Measurements from ENCODE around the gene TIGD3. TPM values are rescaled to one million over a fixed set of nuclear protein-coding genes. Genes with fewer than 3 reads are reported as not detected.

Gene TIGD3
- total RNA-seq, 2 donors from 2014 or later: 0.99 to 1.0 TPM

GRCh38 chr11:65351511-65351910 is 3.0 kb upstream of the TIGD3 start:
- no peak overlapping the region for H3K27ac ChIP-seq (ENCODE audit: low read depth, low read length)
- no peaks in the 10 kb centered on the region for H3K4me1 ChIP-seq (ENCODE audit: control insufficient read depth, insufficient read depth, low read length)
- no peak overlapping the region for H3K4me3 ChIP-seq (ENCODE audit: low read length)
- H3K9me3 Mint-ChIP-seq: no peaks in the 10 kb centered on the region
- H3K27me3 Mint-ChIP-seq (ENCODE audit: insufficient read depth): peaks cover 15% of the 10 kb centered on the region
- peaks cover 35% of the 10 kb centered on the region for H3K36me3 Mint-ChIP-seq (ENCODE audit: low read depth)
- peaks cover 12% of the 10 kb centered on the region for H3K27me3 ChIP-seq (ENCODE audit: control insufficient read depth, insufficient read depth, low read length, poor library complexity, severe bottlenecking)
- DNase-seq: no peak
- TF ChIP-seq CTCF (conservative IDR thresholded peaks at IDR 0.05): no peak
- 95 to 100% methylated on average over 2 of the region's 2 CpGs for WGBS, 2 experiments (ENCODE audit: insufficient coverage in 1 of 2, insufficient read length in 1 of 2)
- H3K9ac ChIP-seq (ENCODE audit: extremely low read depth, low read length, poor library complexity, severe bottlenecking): no peak overlapping the region
- peaks cover 55% of the 10 kb centered on the region for H3K36me3 ChIP-seq (ENCODE audit: control insufficient read depth, insufficient read depth, low read length)
- peaks cover 11% of the 10 kb centered on the region for H3K4me1 Mint-ChIP-seq
- H3K4me3 Mint-ChIP-seq: no peak overlapping the region
- no peak overlapping the region for H3K27ac Mint-ChIP-seq
- no peaks in the 10 kb centered on the region for H3K9me3 ChIP-seq (ENCODE audit: control insufficient read depth, low read length)

GRCh38 chr11:65352783-65353182 is 1.8 kb upstream of the TIGD3 start:
- Mint-ChIP-seq H3K4me3 (no peak overlapping the region), H3K4me1 (peaks cover 11% of the 10 kb centered on the region), H3K27me3 (ENCODE audit: insufficient read depth) (peaks cover 28% of the 10 kb centered on the region), H3K27ac (no peak overlapping the region), H3K36me3 (ENCODE audit: low read depth) (peaks cover 31% of the 10 kb centered on the region), H3K9me3 (no peaks in the 10 kb centered on the region)
- DNase-seq: no peak
- peaks cover 51% of the 10 kb centered on the region for H3K36me3 ChIP-seq (ENCODE audit: control insufficient read depth, insufficient read depth, low read length)
- peak; percentile 67 for TF ChIP-seq CTCF (conservative IDR thresholded peaks at IDR 0.05)
- H3K4me1 ChIP-seq (ENCODE audit: control insufficient read depth, insufficient read depth, low read length): no peaks in the 10 kb centered on the region
- no peak overlapping the region for H3K9ac ChIP-seq (ENCODE audit: extremely low read depth, low read length, poor library complexity, severe bottlenecking)
- 90% methylated on average over 2 of the region's 3 CpGs; no CpG with 5 or more reads in 1 of the 2 experiments for WGBS, 2 experiments (ENCODE audit: insufficient coverage in 1 of 2, insufficient read length in 1 of 2)
- H3K4me3 ChIP-seq (ENCODE audit: low read length): no peak overlapping the region
- H3K9me3 ChIP-seq (ENCODE audit: control insufficient read depth, low read length): no peaks in the 10 kb centered on the region
- H3K27ac ChIP-seq (ENCODE audit: low read depth, low read length): no peak overlapping the region
- peaks cover 25% of the 10 kb centered on the region for H3K27me3 ChIP-seq (ENCODE audit: control insufficient read depth, insufficient read depth, low read length, poor library complexity, severe bottlenecking)

- Histone ChIP-seq H3K36me3 (ENCODE audit: control insufficient read depth, insufficient read depth, low read length) (peaks cover 45% of the 10 kb centered on the region), H3K9ac (ENCODE audit: extremely low read depth, low read length, poor library complexity, severe bottlenecking) (no peak overlapping the region), H3K27ac (ENCODE audit: low read depth, low read length) (no peak overlapping the region), H3K4me3 (ENCODE audit: low read length) (peak overlapping the region; percentile 80), H3K27me3 (ENCODE audit: control insufficient read depth, insufficient read depth, low read length, poor library complexity, severe bottlenecking) (peaks cover 26% of the 10 kb centered on the region), H3K9me3 (ENCODE audit: control insufficient read depth, low read length) (no peaks in the 10 kb centered on the region), H3K4me1 (ENCODE audit: control insufficient read depth, insufficient read depth, low read length) (no peaks in the 10 kb centered on the region)
- no peak overlapping the region for H3K27ac Mint-ChIP-seq
- no peak for TF ChIP-seq CTCF (conservative IDR thresholded peaks at IDR 0.05)
- peaks cover 26% of the 10 kb centered on the region for H3K36me3 Mint-ChIP-seq (ENCODE audit: low read depth)
- H3K4me1 Mint-ChIP-seq: peaks cover 11% of the 10 kb centered on the region
- H3K9me3 Mint-ChIP-seq: no peaks in the 10 kb centered on the region
- no peak for DNase-seq
- peaks cover 34% of the 10 kb centered on the region for H3K27me3 Mint-ChIP-seq (ENCODE audit: insufficient read depth)
- WGBS, 2 experiments (ENCODE audit: insufficient coverage in 1 of 2, insufficient read length in 1 of 2): 93 to 97% methylated on average over 7 of the region's 7 CpGs
- H3K4me3 Mint-ChIP-seq: peak overlapping the region; percentile 65
Observed at GRCh38 chr11:65353376-65353775, 1.2 kb upstream of the TIGD3 start.

All from endodermal cell (in vitro differentiated cells).